ENCODE results near the gene ZNF497. TPM values are rescaled to one million over a fixed set of nuclear protein-coding genes. Genes with fewer than 3 reads are reported as not detected.
"Not testable (repeated sequence)": the region's sequence is repeated elsewhere in the genome, so short reads cannot be mapped to it uniquely, and the experiment has no call there.

Gene ZNF497
- total and polyA plus RNA-seq, 10 donors: 0.44 to 3.0 (median 1.0) TPM

GRCh38 chr19:58380662-58381459, 18.3 kb upstream of the ZNF497 start, which contains the start of gene ZNF837:
TSS of gene ZNF837 (minus strand) at chr19:58381030. CDS start at chr19:58369332, 11,698 bp downstream.
- Histone ChIP-seq H3K4me1 (peaks cover 28 to 51% (median 35%) of the 10 kb centered on the region in 6 donors), H3K4me3 (peak within 1 kb of the TSS; percentile 60 to 98 (median 83)), H3K9me3 (no peaks in the 10 kb centered on the region), H3K27me3 (replicated peaks in 1 of 7) (no peaks in the 10 kb centered on the region), H3K36me3 (no peaks in the 10 kb centered on the region), H3K27ac (peak within 1 kb of the TSS; percentile 87 to 100 (median 96))
- peak; percentile 100 for DNase-seq
- WGBS, 5 donors: 0 to 1% (median 0%) methylated on average over 21 to 83 of the region's 83 CpGs
- peak; percentile 65 to 86 (median 84) for TF ChIP-seq POLR2A (IDR thresholded peaks at IDR 0.05)
- peak; percentile 94 to 96 (median 96) for TF ChIP-seq POLR2AphosphoS5 (IDR thresholded peaks at IDR 0.05)
- peak in 6 of 11 experiments; percentile 10 to 56 (median 36) for TF ChIP-seq CTCF (IDR thresholded peaks at IDR 0.05 in 8 of 11, conservative IDR thresholded peaks at IDR 0.05 in 3 of 11)
- intact Hi-C loops (cut with DNase I; ENCODE audit: low total_unique reads): no loop called here

GRCh38 chr19:58380037-58380661, 17.6 kb upstream of the ZNF497 start:
- no peak for DNase-seq
- Histone ChIP-seq H3K27me3 (replicated peaks in 1 of 7) (no peaks in the 10 kb centered on the region), H3K4me1 (peaks cover 23 to 44% (median 28%) of the 10 kb centered on the region in 6 donors), H3K27ac (peak overlapping the region; percentile 87 to 100 (median 96)), H3K9me3 (no peaks in the 10 kb centered on the region), H3K36me3 (no peaks in the 10 kb centered on the region), H3K4me3 (peak overlapping the region; percentile 60 to 98 (median 83))
- WGBS, 5 donors: 4 to 8% (median 6%) methylated on average over 24 of the region's 24 CpGs
- intact Hi-C loops (cut with DNase I; ENCODE audit: low total_unique reads): no loop called here
- no peak for TF ChIP-seq POLR2AphosphoS5 (IDR thresholded peaks at IDR 0.05)
- no peak for TF ChIP-seq POLR2A (IDR thresholded peaks at IDR 0.05)
- no peak for TF ChIP-seq CTCF (IDR thresholded peaks at IDR 0.05 in 8 of 11, conservative IDR thresholded peaks at IDR 0.05 in 3 of 11)

GRCh38 chr19:58379246-58379645, 16.7 kb upstream of the ZNF497 start:
- H3K4me1 ChIP-seq: peaks cover 23 to 38% (median 28%) of the 10 kb centered on the region in 6 donors
- 90 to 95% (median 93%) methylated on average over 6 of the region's 6 CpGs for WGBS, 5 donors
- no peaks in the 10 kb centered on the region for H3K27me3 ChIP-seq (replicated peaks in 1 of 7)
- H3K4me3 ChIP-seq: no peak overlapping the region
- H3K9me3 ChIP-seq: no peaks in the 10 kb centered on the region
- intact Hi-C loops (cut with DNase I; ENCODE audit: low total_unique reads): no loop called here
- H3K27ac ChIP-seq: peak overlapping the region in 2 of 8 donors; percentile 97 to 100
- peak; percentile 77 for DNase-seq
- TF ChIP-seq CTCF (IDR thresholded peaks at IDR 0.05 in 8 of 11, conservative IDR thresholded peaks at IDR 0.05 in 3 of 11): no peak
- TF ChIP-seq POLR2A (IDR thresholded peaks at IDR 0.05): no peak
- H3K36me3 ChIP-seq: no peaks in the 10 kb centered on the region

- H3K9me3 ChIP-seq; H3K36me3 ChIP-seq; intact Hi-C loops (cut with DNase I; ENCODE audit: low total_unique reads): not testable (repeated sequence)
Observed at GRCh38 chr19:58376724-58377123, 14.2 kb upstream of the ZNF497 start.

More at GRCh38 chr19:58376724-58377123, 14.2 kb upstream of the ZNF497 start:
- DNase-seq; H3K27ac ChIP-seq; H3K4me3 ChIP-seq; H3K27me3 ChIP-seq (replicated peaks in 1 of 7): not testable (repeated sequence)
- peaks cover 18 to 26% (median 20%) of the 10 kb centered on the region in 6 donors for H3K4me1 ChIP-seq
- WGBS, 5 donors: 81 to 98% (median 89%) methylated on average over 7 of the region's 7 CpGs
